HG03565 (cell line): ENCODE measurements around the gene ZNF408.

Experiments used
- ATAC-seq: cut with Tn5 transposase; IDR thresholded peaks from one replicate; pipeline ENCODE4 v1.9.1; 2021; ENCODE audit warnings: mild to moderate bottlenecking, moderate library complexity; ENCODE audit not compliant: unreplicated experiment

The ZNF408 gene

GRCh38 chr11:46675949-46676348, 24.9 kb upstream of the ZNF408 start:
- ATAC-seq, result no peak

GRCh38 chr11:46676436-46677158, 24.2 kb upstream of the ZNF408 start:
- ATAC-seq, result no peak

- no peak for ATAC-seq
These were observed 23.7 kb upstream of the ZNF408 start for GRCh38 chr11:46677169-46677568.

- ATAC-seq, result no peak
These were observed 22.7 kb upstream of the ZNF408 start for GRCh38 chr11:46677991-46678740.

GRCh38 chr11:46678741-46679130, 22.1 kb upstream of the ZNF408 start:
- no peak for ATAC-seq

GRCh38 chr11:46679241-46680163, 21.3 kb upstream of the ZNF408 start:
- ATAC-seq, result no peak

GRCh38 chr11:46680164-46680760, 20.6 kb upstream of the ZNF408 start:
- ATAC-seq, result no peak

- no peak for ATAC-seq
These were observed 20.0 kb upstream of the ZNF408 start for GRCh38 chr11:46680815-46681214.

- no peak for ATAC-seq
These were observed 19.0 kb upstream of the ZNF408 start for GRCh38 chr11:46681814-46682213.

- ATAC-seq, result no peak
These were observed 17.8 kb upstream of the ZNF408 start for GRCh38 chr11:46682773-46683752.

- ATAC-seq, result no peak
These were observed 16.5 kb upstream of the ZNF408 start for GRCh38 chr11:46684367-46684766.

- ATAC-seq, result no peak
These were observed 13.7 kb upstream of the ZNF408 start for GRCh38 chr11:46686886-46687795.

GRCh38 chr11:46690702-46691101, 10.1 kb upstream of the ZNF408 start:
- no peak for ATAC-seq

GRCh38 chr11:46692450-46692849, 8.4 kb upstream of the ZNF408 start:
- ATAC-seq, result no peak

GRCh38 chr11:46693597-46694012, 7.2 kb upstream of the ZNF408 start:
- ATAC-seq, result no peak

- no peak for ATAC-seq
These were observed 6.8 kb upstream of the ZNF408 start for GRCh38 chr11:46694072-46694471.

GRCh38 chr11:46694607-46695006, 6.2 kb upstream of the ZNF408 start:
- no peak for ATAC-seq

GRCh38 chr11:46695345-46696211, 5.3 kb upstream of the ZNF408 start:
- no peak for ATAC-seq
